GM13976 (cell line): Measurements from ENCODE around the gene THAP4.

Experiments
- DNase-seq: peaks from one replicate; pipeline ENCODE4 v3.0.0; 2012; ENCODE audit warnings: low spot score
- CTCF ChIP-seq: IDR thresholded peaks from 2 replicates; pipeline ENCODE4 v1.5.1; 2012; ENCODE audit warnings: borderline replicate concordance, mild to moderate bottlenecking; ENCODE audit not compliant: insufficient read depth; ENCODE audit errors: extremely low read depth, missing control alignments, control extremely low read depth
- in situ Hi-C: fragments of 300-500 bp; cut with MboI; formaldehyde crosslinking; loops from one replicate; pipeline ENCODE4 v1.12.0; 2022; ENCODE audit warnings: low sequenced_read_pairs, mixed read lengths, inconsistent platforms; ENCODE audit not compliant: unreplicated experiment

The THAP4 gene

DNA sequence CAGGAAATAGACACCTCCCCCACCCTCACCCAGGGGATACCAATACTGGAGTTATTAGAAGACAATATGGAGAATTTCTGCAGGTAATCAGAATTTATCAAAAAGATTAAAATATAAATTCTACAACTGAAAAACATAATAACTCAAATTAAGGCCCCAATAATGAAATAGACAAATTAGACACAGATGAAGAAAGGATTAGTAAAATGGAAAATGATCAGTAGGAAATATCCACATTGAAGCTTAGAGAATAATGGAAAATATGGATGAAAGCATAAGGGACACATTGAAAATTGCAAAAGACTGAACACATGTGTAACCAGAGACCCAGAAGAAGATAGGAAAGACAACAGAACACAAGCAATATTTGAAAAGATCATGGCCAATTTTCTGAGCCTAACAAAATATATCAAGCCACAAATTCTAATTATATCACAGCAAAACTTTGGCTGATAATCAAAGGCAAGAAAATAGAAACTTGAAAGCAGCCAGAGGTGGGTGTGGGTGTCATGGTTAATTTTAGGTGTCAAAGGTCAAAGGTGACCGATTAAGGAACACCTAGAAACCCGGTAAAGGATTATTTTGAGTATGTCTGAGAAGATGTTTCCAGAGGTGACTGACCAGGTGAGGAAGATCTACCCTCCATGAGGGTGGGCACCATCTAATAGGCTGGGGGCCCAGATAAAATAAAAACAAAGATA is 50.2 kb downstream of the THAP4 start:
- DNase-seq: no peak
- in situ Hi-C loops: no loop called here
- TF ChIP-seq CTCF: no peak

DNA sequence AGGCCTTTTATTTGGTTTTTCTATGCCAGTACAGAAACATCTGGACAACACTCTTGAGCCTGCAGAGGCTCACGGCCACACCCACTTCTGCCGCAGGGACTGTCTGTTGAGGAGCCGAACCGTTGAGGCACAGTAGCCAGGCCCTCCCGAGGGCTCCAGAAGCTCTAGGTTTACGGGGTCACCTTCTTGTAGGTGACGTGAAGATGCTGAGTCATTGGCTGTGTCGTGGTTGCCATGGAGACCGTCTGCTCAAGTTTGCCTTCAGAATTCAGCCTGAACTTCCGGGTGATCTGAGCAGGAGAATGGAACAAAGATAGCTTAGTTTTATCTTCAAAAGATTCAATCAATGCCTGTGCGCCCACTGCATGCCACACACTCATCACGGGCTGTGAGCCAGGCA is 52.5 kb downstream of the THAP4 start:
- no peak for TF ChIP-seq CTCF
- no peak for DNase-seq
- in situ Hi-C loops: no loop called here

GRCh38 chr2:241582806-241583205 is 54.2 kb downstream of the THAP4 start:
- in situ Hi-C loops: no loop called here
- no peak for TF ChIP-seq CTCF
- no peak for DNase-seq

- DNase-seq: no peak
- TF ChIP-seq CTCF: no peak
- in situ Hi-C loops: no loop called here
These were observed 54.6 kb downstream of the THAP4 start for GRCh38 chr2:241582328-241582727.

DNA sequence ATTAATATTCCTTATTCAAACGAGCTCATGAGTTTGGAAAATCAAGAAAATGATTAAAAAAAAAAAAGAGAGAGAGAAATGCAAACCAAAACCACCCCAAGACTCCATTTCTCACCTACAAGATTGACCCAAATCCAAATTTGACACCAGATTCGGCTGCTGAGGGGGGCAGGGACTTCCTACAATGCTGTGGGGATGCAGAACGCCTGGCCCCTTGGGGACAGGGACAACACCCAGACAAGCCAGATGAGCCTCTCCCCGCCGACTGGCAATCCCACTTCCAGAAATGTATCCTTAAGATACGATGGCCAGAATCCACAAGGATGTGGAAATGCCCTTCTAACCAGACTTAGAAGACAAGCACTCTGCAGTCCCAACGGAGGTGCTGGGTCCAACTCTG is 57.7 kb downstream of the THAP4 start:
- no peak for TF ChIP-seq CTCF
- no peak for DNase-seq
- in situ Hi-C loops: no loop called here

DNA sequence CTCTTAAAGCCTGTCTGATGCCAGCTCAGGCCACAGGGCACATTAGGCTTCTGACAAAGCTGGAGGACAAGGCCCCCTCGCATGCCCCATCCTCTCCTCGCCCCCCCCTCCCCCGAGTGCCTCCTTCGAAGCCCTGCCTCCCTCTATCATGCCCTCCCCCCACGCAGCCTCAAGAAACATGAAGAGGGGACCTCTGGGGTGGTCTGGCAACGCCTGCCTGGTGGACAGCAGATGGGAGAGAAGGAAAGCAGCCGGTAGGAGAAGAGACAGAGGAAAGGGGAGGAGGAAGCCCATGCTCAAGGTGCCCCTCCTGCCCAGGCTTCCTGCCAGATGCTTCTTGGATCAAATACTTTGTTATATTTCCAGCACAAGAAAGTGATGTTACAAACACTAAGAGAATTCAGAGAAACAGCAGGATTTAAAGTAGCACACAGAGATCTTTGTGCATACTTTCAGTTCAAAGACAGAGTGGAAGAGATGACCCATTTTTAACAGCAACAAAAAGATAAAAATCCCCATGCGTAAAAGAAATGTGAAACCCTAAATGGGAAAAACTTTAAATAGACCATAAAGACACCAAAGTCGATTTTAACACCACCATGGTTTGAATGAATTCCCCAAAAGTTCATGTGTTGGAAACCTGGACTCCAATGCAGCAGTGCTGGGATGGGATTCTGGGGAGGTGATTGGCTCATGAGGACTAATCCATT is 59.4 kb downstream of the THAP4 start:
- in situ Hi-C loops: no loop called here
- TF ChIP-seq CTCF: no peak
- no peak for DNase-seq
